ENCODE data around the gene FGF16. TPM values are rescaled to one million over a fixed set of nuclear protein-coding genes. Genes with fewer than 3 reads are reported as not detected.

Gene FGF16
- total RNA-seq, 4 donors from 2014 or later, result not detected

GRCh38 chrX:77436682-77437081 is 10.5 kb upstream of the FGF16 start:
- Histone ChIP-seq H3K36me3 (no peaks in the 10 kb centered on the region), H3K4me1 (no peaks in the 10 kb centered on the region), H3K4me3 (no peak overlapping the region), H3K27ac (no peak overlapping the region), H3K9me3 (no peaks in the 10 kb centered on the region), H3K27me3 (no peaks in the 10 kb centered on the region)
- no peak for TF ChIP-seq POLR2A (IDR thresholded peaks at IDR 0.05)
- DNase-seq, result no peak
- intact Hi-C loops (cut with DNase I; ENCODE audit: low total_unique reads), result no loop called here
- ATAC-seq, result no peak
- in situ Hi-C loops (cut with MboI; ENCODE audit: low sequenced_read_pairs in 4 of 4), result no loop called here

GRCh38 chrX:77440330-77440729 is 6.9 kb upstream of the FGF16 start:
- intact Hi-C loops (cut with DNase I; ENCODE audit: low total_unique reads), result no loop called here

GRCh38 chrX:77441033-77441432 is 6.2 kb upstream of the FGF16 start:
- H3K36me3 ChIP-seq, result no peaks in the 10 kb centered on the region
- peaks cover 0 to 13% (median 0%) of the 10 kb centered on the region in 3 donors for H3K27me3 ChIP-seq
- ATAC-seq, result no peak
- H3K4me1 ChIP-seq, result no peaks in the 10 kb centered on the region
- H3K4me3 ChIP-seq, result no peak overlapping the region
- no peak overlapping the region for H3K27ac ChIP-seq
- intact Hi-C loops (cut with DNase I; ENCODE audit: low total_unique reads), result no loop called here
- in situ Hi-C loops (cut with MboI; ENCODE audit: low sequenced_read_pairs in 4 of 4), result no loop called here
- no peaks in the 10 kb centered on the region for H3K9me3 ChIP-seq
- TF ChIP-seq CTCF (IDR thresholded peaks at IDR 0.05 in 4 of 5, conservative IDR thresholded peaks at IDR 0.05 in 1 of 5), result no peak
- no peak for TF ChIP-seq POLR2A (IDR thresholded peaks at IDR 0.05)
- DNase-seq, result no peak

More at GRCh38 chrX:77440330-77440729, 6.9 kb upstream of the FGF16 start:
- no peak for DNase-seq
- H3K4me1 ChIP-seq, result no peaks in the 10 kb centered on the region
- H3K9me3 ChIP-seq, result no peaks in the 10 kb centered on the region
- H3K4me3 ChIP-seq, result no peak overlapping the region
- in situ Hi-C loops (cut with MboI; ENCODE audit: low sequenced_read_pairs in 4 of 4), result no loop called here
- H3K27ac ChIP-seq, result no peak overlapping the region
- no peak for TF ChIP-seq POLR2A (IDR thresholded peaks at IDR 0.05)
- TF ChIP-seq CTCF (IDR thresholded peaks at IDR 0.05 in 4 of 5, conservative IDR thresholded peaks at IDR 0.05 in 1 of 5), result no peak
- ATAC-seq, result no peak
- peaks cover 0 to 12% (median 0%) of the 10 kb centered on the region in 3 donors for H3K27me3 ChIP-seq
- H3K36me3 ChIP-seq, result no peaks in the 10 kb centered on the region

- DNase-seq (no peak), ATAC-seq (no peak)
- in situ Hi-C loops (cut with MboI; ENCODE audit: low sequenced_read_pairs in 4 of 4), result no loop called here
- H3K27ac ChIP-seq, result no peak overlapping the region
- H3K4me1 ChIP-seq, result no peaks in the 10 kb centered on the region
- H3K9me3 ChIP-seq, result no peaks in the 10 kb centered on the region
- H3K4me3 ChIP-seq, result no peak overlapping the region
- no peak for TF ChIP-seq CTCF (IDR thresholded peaks at IDR 0.05 in 4 of 5, conservative IDR thresholded peaks at IDR 0.05 in 1 of 5)
- no peak for TF ChIP-seq POLR2A (IDR thresholded peaks at IDR 0.05)
- H3K36me3 ChIP-seq, result no peaks in the 10 kb centered on the region
- peaks cover 0 to 18% (median 0%) of the 10 kb centered on the region in 3 donors for H3K27me3 ChIP-seq
- intact Hi-C loops (cut with DNase I; ENCODE audit: low total_unique reads), result no loop called here
Observed at GRCh38 chrX:77441479-77441878, 5.7 kb upstream of the FGF16 start.

- H3K36me3 ChIP-seq, result no peaks in the 10 kb centered on the region
- intact Hi-C loops (cut with DNase I; ENCODE audit: low total_unique reads) (no loop called here), in situ Hi-C loops (cut with MboI; ENCODE audit: low sequenced_read_pairs in 4 of 4) (no loop called here)
- H3K27ac ChIP-seq, result no peak overlapping the region
- TF ChIP-seq CTCF (IDR thresholded peaks at IDR 0.05 in 4 of 5, conservative IDR thresholded peaks at IDR 0.05 in 1 of 5) (no peak), POLR2A (IDR thresholded peaks at IDR 0.05) (no peak)
- peaks cover 0 to 28% (median 0%) of the 10 kb centered on the region in 3 donors for H3K27me3 ChIP-seq
- H3K4me3 ChIP-seq, result no peak overlapping the region
- ATAC-seq (no peak), DNase-seq (no peak)
- no peaks in the 10 kb centered on the region for H3K9me3 ChIP-seq
- no peaks in the 10 kb centered on the region for H3K4me1 ChIP-seq
Observed at GRCh38 chrX:77442728-77443127, 4.5 kb upstream of the FGF16 start.

All from gastrocnemius medialis (tissue), 4 donors.